Measurements from ENCODE around the gene ANKRD40. TPM values are rescaled to one million over a fixed set of nuclear protein-coding genes. Genes with fewer than 3 reads are reported as not detected.
"Not testable (repeated sequence)": the region's sequence is repeated elsewhere in the genome, so short reads cannot be mapped to it uniquely, and the experiment has no call there.

Gene ANKRD40
- total RNA-seq, 2 experiments from 2014 or later = 29.8 to 31.1 TPM

DNA sequence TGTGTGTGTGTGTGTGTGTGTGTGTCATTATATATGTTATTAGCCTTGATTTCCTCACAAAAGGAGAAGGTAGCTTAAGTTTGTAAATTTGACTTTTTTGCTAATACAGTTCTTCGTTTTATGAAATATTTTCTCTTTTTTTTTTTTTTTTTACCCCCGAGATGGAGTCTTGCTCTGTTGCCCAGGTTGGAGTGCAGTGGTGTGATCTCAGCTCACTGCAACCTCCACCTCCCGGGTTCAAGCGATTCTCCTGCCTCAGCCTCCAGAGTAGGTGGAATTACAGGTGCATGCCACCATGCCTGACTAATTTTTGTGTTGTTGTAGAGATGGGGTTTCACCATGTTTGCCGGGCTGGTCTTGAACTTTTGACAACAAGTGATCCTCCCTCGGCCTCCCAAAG is 16.9 kb upstream of the ANKRD40 start:
- CTCF ChIA-PET = interaction anchor here (0.7 kb wide), 1 partner anchor 185 kb away, joined by 3 read pairs; no protein-coding TSS in a partner anchor
- Mint-ChIP-seq H3K4me1 (peaks cover 53% of the 10 kb centered on the region), H3K36me3 (ENCODE audit: low read depth) (peaks cover 26% of the 10 kb centered on the region)
- DNase-seq, H3K9me3 Mint-ChIP-seq, POLR2A ChIA-PET, H3K27me3 Mint-ChIP-seq, H3K27ac Mint-ChIP-seq, H3K4me3 Mint-ChIP-seq: not testable (repeated sequence)

DNA sequence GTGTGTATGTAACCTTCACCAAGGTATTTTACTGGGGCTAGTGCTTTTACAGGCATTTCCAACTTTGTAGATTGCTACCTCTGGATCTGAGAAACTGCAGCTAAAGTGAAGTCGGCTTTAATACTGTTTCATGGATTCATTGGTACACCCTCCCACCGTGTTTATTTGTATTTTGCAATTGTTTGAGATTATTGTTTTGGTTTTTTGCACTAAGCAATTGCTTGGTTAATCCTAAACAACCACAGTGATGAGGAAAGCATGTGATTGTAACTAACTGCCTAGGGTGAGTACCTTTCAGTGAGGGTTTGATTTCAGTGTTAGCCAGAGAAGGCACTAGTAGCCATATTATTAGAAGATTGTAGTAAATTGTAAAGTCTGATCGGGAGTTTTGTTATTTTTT is 15.0 kb upstream of the ANKRD40 start:
- POLR2A ChIA-PET = no interaction called here
- no peaks in the 10 kb centered on the region for H3K27me3 Mint-ChIP-seq
- no peak overlapping the region for H3K27ac Mint-ChIP-seq

DNA sequence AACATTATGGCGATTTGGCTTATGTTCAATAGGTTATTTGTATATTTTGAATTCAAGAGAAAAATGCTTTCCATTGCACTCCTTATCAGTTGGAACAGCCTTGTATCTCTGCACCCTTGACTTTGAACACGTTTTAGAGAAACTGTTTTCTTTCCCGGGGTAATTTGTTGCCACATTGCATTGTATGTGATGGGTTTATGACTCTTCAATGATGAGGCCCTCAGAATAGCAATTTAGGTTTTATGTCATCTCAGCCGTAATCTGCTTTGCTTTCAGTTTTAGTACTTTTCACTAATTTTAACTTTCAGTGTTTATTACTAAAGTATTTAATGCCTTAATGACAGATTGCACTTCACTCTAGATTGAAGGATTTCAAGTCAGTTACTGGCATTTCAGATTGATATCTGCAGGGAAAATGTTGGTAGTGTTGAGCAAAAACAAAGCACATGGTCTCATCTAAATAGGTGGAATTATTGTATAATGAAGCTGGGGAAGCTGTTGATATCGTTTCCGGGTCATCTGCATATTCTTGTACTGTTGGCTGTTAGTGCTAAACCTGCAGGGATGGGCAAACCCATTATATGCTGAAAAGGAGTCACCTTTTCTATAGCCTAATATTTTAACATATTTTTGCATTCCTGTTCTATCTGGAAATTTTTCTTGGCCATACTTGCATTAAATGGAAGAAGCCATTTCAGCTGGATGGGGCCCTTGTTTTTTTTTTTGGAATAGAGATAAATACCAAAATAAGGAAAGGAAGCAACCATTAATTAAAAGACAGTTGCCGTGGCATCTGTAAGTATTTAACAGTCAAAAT is 13.7 kb upstream of the ANKRD40 start:
- DNase-seq = no peak
- peak overlapping the region; percentile 95 for H3K4me3 Mint-ChIP-seq
- POLR2A ChIA-PET = interaction anchor here (0.8 to 1.4 kb wide), 8 partner anchors 8 to 324 kb away, joined by 3 to 10 read pairs (median 4); partner anchors contain the start of genes ANKRD40, LRRC59 and TOB1
- no peaks in the 10 kb centered on the region for H3K27me3 Mint-ChIP-seq
- H3K4me1 Mint-ChIP-seq = peaks cover 42% of the 10 kb centered on the region
- peaks cover 17% of the 10 kb centered on the region for H3K36me3 Mint-ChIP-seq (ENCODE audit: low read depth)
- H3K9me3 Mint-ChIP-seq = no peaks in the 10 kb centered on the region
- H3K27ac Mint-ChIP-seq = peak overlapping the region; percentile 97
- CTCF ChIA-PET = interaction anchor here (0.5 to 1.2 kb wide), 3 partner anchors 12 to 670 kb away, joined by 3 to 5 read pairs (median 4); partner anchors contain the start of gene ANKRD40

More for the DNA sequence above, 15.0 kb upstream of the ANKRD40 start:
- Mint-ChIP-seq H3K36me3 (ENCODE audit: low read depth) (peaks cover 24% of the 10 kb centered on the region), H3K9me3 (no peaks in the 10 kb centered on the region), H3K4me1 (peaks cover 51% of the 10 kb centered on the region), H3K4me3 (peak overlapping the region; percentile 43)
- DNase-seq = no peak
- CTCF ChIA-PET = no interaction called here

- peaks cover 17% of the 10 kb centered on the region for H3K36me3 Mint-ChIP-seq (ENCODE audit: low read depth)
- ChIA-PET CTCF (interaction anchor here (1.5 to 2.2 kb wide), 2 partner anchors 60 to 92 kb away, joined by 3 to 7 read pairs; no protein-coding TSS in a partner anchor), POLR2A (interaction anchor here (0.6 to 4.2 kb wide), 12 partner anchors 7 to 299 kb away, joined by 3 to 115 read pairs (median 4); partner anchors contain the start of genes ANKRD40 and TOB1)
- H3K27ac Mint-ChIP-seq = peak overlapping the region; percentile 97
- H3K4me3 Mint-ChIP-seq = peak overlapping the region; percentile 95
- H3K9me3 Mint-ChIP-seq = no peaks in the 10 kb centered on the region
- H3K4me1 Mint-ChIP-seq = peaks cover 36% of the 10 kb centered on the region
- no peaks in the 10 kb centered on the region for H3K27me3 Mint-ChIP-seq
- no peak for DNase-seq
Observed at GRCh38 chr17:50719924-50720794, 12.4 kb upstream of the ANKRD40 start.

- peak within 1 kb of the TSS; percentile 97 for H3K27ac Mint-ChIP-seq
- DNase-seq = peak; percentile 95
- POLR2A ChIA-PET = interaction anchor here (0.7 to 4.2 kb wide), 14 partner anchors 8 to 435 kb away, joined by 3 to 115 read pairs (median 4); partner anchors contain the start of genes ANKRD40, LRRC59 and TOB1
Observed at GRCh38 chr17:50719144-50719923, 11.6 kb upstream of the ANKRD40 start, which contains the start of gene LUC7L3. TSS of gene LUC7L3 (plus strand) at chr17:50719603. CDS start at chr17:50719733, 130 bp downstream.

GRCh38 chr17:50715471-50715870 is 7.8 kb upstream of the ANKRD40 start:
- Mint-ChIP-seq H3K4me1 (peaks cover 7% of the 10 kb centered on the region), H3K27ac (no peak overlapping the region), H3K27me3 (peaks cover 2% of the 10 kb centered on the region), H3K36me3 (ENCODE audit: low read depth) (no peaks in the 10 kb centered on the region), H3K4me3 (no peak overlapping the region), H3K9me3 (no peaks in the 10 kb centered on the region)
- ChIA-PET POLR2A (interaction anchor here (1.2 kb wide), 1 partner anchor 7 kb away, joined by 4 read pairs; no protein-coding TSS in a partner anchor), CTCF (no interaction called here)
- DNase-seq = no peak

More at GRCh38 chr17:50719144-50719923, 11.6 kb upstream of the ANKRD40 start, which contains the start of gene LUC7L3:
- Mint-ChIP-seq H3K4me3 (peak within 1 kb of the TSS; percentile 95), H3K36me3 (ENCODE audit: low read depth) (peaks cover 14% of the 10 kb centered on the region), H3K27me3 (no peaks in the 10 kb centered on the region), H3K9me3 (no peaks in the 10 kb centered on the region), H3K4me1 (peaks cover 32% of the 10 kb centered on the region)
- CTCF ChIA-PET = interaction anchor here (1.5 to 2.2 kb wide), 2 partner anchors 61 to 91 kb away, joined by 3 to 7 read pairs; no protein-coding TSS in a partner anchor

DNA sequence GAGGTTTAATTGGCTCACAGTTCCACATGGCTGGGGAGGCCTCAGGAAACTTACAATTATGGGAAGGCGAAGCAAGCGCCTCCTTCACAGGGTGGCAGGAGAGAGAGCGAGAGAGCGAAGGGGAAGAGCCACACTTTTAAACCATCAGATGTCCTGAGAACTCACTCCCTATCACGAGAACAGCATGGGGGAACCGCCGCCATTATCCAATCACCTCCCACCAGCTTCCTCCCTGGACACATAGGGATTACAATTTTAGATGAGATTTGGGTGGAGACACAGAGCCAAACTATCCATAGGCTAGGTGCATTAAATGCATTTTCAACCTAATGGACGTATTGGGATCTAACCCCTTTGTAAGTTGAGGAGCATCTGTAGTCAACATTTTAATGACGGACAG is 4.9 kb upstream of the ANKRD40 start:
- H3K4me3 Mint-ChIP-seq = no peak overlapping the region
- H3K27ac Mint-ChIP-seq = no peak overlapping the region
- DNase-seq = no peak
- H3K36me3 Mint-ChIP-seq (ENCODE audit: low read depth) = no peaks in the 10 kb centered on the region
- POLR2A ChIA-PET = interaction anchor here (0.9 kb wide), 1 partner anchor 9 kb away, joined by 4 read pairs; no protein-coding TSS in a partner anchor
- H3K4me1 Mint-ChIP-seq = peaks cover 15% of the 10 kb centered on the region
- H3K9me3 Mint-ChIP-seq = no peaks in the 10 kb centered on the region
- CTCF ChIA-PET = interaction anchor here (1.5 kb wide), 1 partner anchor 82 kb away, joined by 3 read pairs; no protein-coding TSS in a partner anchor
- peaks cover 2% of the 10 kb centered on the region for H3K27me3 Mint-ChIP-seq

DNA sequence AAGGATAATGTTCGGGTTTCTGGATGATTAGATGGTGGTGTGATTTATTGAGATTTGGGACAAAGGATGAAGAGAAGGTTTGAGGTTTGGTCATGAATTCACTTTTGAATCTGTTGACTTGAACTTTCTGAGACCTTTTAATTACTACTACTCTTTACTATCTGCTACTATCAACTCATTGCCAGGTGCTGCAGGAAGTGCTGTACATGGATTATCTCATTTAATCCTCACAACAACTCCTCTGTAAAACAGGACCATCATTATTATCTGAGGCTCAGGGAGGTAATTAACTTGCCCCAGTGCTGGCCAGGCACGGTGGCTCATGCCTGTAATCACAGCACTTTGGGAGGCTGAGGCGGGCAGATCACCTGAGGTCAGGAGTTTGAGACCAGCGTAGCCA is 2.9 kb upstream of the ANKRD40 start:
- peaks cover 2% of the 10 kb centered on the region for H3K27me3 Mint-ChIP-seq
- CTCF ChIA-PET = no interaction called here
- H3K27ac Mint-ChIP-seq = no peak overlapping the region
- DNase-seq = no peak
- POLR2A ChIA-PET = no interaction called here
- no peaks in the 10 kb centered on the region for H3K9me3 Mint-ChIP-seq
- peaks cover 26% of the 10 kb centered on the region for H3K4me1 Mint-ChIP-seq
- H3K36me3 Mint-ChIP-seq (ENCODE audit: low read depth) = peaks cover 2% of the 10 kb centered on the region
- no peak overlapping the region for H3K4me3 Mint-ChIP-seq

- Mint-ChIP-seq H3K4me1 (peaks cover 32% of the 10 kb centered on the region), H3K9me3 (no peaks in the 10 kb centered on the region), H3K27me3 (peaks cover 2% of the 10 kb centered on the region), H3K36me3 (ENCODE audit: low read depth) (peaks cover 7% of the 10 kb centered on the region), H3K4me3 (peak overlapping the region; percentile 51), H3K27ac (peak overlapping the region; percentile 96)
- no peak for DNase-seq
- ChIA-PET POLR2A (interaction anchor here (6.3 kb wide), 1 partner anchor 9 kb away, joined by 115 read pairs; the partner anchor contains the start of gene LUC7L3), CTCF (interaction anchor here (1.3 kb wide), 1 partner anchor 15 kb away, joined by 3 read pairs; no protein-coding TSS in a partner anchor)
Observed at GRCh38 chr17:50710025-50710424, 2.3 kb upstream of the ANKRD40 start.

- H3K9me3 Mint-ChIP-seq; DNase-seq; H3K27me3 Mint-ChIP-seq; H3K36me3 Mint-ChIP-seq (ENCODE audit: low read depth): not testable (repeated sequence)
- Mint-ChIP-seq H3K4me3 (peak overlapping the region; percentile 83), H3K4me1 (peaks cover 36% of the 10 kb centered on the region), H3K27ac (peak overlapping the region; percentile 96)
- ChIA-PET POLR2A (interaction anchor here (0.9 to 6.3 kb wide), 9 partner anchors 7 to 444 kb away, joined by 3 to 115 read pairs (median 7); partner anchors contain the start of genes EME1, LRRC59, LUC7L3 and MRPL27), CTCF (interaction anchor here (0.7 to 1.3 kb wide), 2 partner anchors 12 to 16 kb away, joined by 3 to 4 read pairs; no protein-coding TSS in a partner anchor)
Observed at GRCh38 chr17:50709053-50709452, 1.3 kb upstream of the ANKRD40 start.

GRCh38 chr17:50708050-50709000 is 611 bp upstream of the ANKRD40 start:
- Mint-ChIP-seq H3K9me3 (no peaks in the 10 kb centered on the region), H3K27ac (peak overlapping the region; percentile 96), H3K27me3 (peaks cover 2% of the 10 kb centered on the region), H3K36me3 (ENCODE audit: low read depth) (peaks cover 15% of the 10 kb centered on the region), H3K4me1 (peaks cover 44% of the 10 kb centered on the region), H3K4me3 (peak overlapping the region; percentile 83)
- no peak for DNase-seq
- CTCF ChIA-PET = interaction anchor here (0.7 to 1.9 kb wide), 3 partner anchors 13 to 17 kb away, joined by 3 to 5 read pairs (median 4); no protein-coding TSS in a partner anchor
- POLR2A ChIA-PET = interaction anchor here (0.9 to 6.3 kb wide), 14 partner anchors 8 to 445 kb away, joined by 3 to 115 read pairs (median 7); partner anchors contain the start of genes EME1, LRRC59, LUC7L3 and MRPL27

Data from activated CD4-positive, alpha-beta memory T cell treated with anti-CD3 and anti-CD28 coated beads, Interleukin-2, amount 10 ng/mL, durations not matched to agents 7 days and 5 days (primary cell).